Effector CD8-positive, alpha-beta T cell (primary cell): ENCODE data around the gene SUSD6.

Experiments
- DNase-seq: peaks from one replicate; lab custom pipeline; 2025; lab: John Stamatoyannopoulos, UW

Gene SUSD6

DNA sequence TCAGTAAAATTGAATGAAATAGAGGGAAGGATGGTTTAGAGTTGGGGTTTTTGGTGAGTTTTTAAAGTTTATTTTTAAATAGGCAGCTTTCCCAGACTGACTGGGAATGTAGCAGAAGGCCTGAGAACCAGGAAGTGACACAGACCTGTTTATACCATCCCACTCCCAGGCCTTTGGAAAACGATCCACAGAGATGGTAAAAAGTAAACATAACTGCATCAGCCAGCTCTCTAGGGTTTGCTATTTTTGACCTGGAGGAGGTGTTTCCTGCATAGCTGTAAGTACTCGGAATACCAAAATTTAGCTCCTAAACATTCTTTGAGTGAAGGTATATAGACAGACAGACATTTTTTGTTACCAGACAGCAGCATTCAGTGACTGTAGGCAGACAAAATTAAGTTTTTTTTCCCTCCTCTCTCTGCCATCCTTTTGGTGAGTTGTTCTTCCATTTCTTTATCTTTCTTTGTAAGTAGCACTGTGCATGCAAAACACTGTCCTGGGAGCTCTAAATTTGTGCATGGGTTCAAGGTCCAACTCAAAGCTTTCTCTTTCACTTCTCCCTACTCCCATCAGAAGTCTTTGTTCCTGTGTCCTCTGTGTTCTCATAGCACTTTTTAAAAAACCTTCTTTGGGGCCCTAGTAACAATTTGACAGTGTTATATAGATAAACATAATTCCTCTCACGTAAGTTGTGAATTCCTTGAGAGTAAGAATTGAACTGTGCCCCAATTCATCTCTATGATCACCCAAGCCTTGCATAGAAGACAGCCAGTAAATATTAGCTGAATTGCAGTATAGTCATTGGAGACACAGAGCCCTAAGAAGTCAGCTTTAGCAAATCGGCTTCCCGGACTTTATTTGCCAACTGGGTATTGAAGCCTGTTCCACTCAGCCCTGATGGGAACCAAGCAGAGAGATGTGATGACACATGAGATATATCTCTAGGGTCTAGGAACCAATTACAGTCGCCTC is 37.4 kb downstream of the SUSD6 start:
- no peak for DNase-seq

DNA sequence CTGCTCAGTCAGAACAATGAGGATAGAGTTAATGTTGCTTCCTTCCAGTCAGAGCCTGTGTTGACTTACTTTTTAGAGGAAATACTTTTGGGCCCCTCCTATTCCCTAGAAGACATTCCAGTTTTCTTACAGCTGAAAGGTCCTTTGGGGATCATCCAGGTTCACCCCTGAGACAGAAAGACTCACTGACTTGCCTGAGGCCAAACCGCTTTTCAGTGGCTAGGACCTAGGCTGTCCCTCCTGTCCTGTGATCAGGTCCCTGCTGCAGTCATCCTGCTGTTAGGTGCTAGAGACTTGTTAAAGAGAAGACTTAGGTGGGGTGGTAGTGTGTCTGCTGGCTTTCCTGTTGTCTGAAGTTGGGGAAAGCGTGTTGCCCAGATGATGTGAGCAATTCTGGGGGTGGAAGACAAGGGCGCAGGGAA is 39.6 kb downstream of the SUSD6 start:
- DNase-seq, result no peak

DNA sequence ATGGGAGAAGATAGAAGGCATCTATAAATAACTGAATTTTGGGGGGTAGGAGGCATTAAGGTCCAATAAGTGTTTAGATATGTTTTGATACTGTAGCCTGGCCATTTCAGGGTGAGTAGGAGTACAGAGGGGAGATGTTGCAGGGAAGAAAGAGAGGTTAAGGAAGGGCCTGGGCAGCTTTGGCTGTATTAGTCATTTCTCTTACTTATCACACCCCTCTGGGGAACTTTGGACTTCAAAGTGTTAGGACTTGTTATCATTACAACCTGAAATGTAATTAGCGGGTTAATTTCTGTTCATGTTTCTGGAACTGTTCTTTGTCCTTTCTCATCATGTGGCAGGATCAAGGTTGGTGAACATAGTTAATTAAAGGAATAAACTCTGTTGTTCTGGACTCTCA is 40.3 kb downstream of the SUSD6 start:
- no peak for DNase-seq

DNA sequence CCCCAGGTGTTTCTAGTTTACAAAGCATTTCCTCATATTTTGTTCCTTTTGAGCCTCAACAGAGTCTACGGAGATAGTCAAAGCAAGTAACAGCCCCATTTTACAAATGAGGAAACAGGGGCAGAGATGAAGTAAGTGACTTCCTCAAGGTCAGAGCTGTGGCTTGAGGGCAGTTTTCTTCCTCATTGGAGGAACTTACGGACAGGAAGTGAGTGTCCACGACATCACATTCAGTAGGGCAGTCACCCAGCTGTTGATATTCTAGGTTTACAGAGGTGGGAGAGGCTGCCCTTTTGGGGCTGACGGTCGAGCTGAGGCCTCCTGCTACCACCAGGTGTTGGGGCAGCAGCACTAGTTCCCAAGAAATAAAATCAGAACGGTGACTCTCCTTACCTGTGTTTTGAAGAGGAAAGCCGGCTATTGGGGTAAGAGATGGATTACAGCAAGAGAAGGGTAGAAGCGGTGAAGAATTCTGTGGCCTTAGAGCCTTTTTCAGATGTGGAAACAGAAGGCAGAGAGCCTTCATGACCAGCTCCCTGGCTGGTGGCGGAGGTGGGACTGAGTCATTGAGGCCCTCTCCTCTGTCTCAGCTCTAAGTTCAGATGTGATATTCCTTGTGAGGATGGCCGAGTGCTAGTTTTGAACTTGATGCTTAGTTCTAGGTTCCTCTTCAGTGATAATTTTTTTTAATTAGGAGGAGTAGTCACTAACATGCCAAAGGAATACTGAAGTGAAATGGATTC is 41.7 kb downstream of the SUSD6 start:
- DNase-seq, result no peak

DNA sequence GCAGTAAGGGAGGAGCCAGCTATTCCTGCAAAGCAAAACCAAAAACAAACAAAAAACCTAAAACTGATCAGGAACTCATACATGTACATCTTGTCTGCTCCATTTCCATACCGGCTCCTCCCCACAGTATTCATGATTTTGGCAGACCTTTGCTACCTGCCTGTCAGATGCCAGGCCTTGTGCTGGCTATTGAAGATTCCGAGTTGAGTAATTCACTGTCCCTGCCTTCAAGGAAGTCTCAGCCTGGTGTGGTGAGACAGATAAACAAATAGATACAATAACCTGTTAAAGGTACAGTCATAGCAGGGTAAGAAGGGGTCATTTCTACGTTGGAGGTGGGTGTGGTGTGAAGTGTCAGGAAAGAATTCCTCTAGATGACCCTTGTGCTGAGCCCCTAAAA is 42.7 kb downstream of the SUSD6 start:
- no peak for DNase-seq

DNA sequence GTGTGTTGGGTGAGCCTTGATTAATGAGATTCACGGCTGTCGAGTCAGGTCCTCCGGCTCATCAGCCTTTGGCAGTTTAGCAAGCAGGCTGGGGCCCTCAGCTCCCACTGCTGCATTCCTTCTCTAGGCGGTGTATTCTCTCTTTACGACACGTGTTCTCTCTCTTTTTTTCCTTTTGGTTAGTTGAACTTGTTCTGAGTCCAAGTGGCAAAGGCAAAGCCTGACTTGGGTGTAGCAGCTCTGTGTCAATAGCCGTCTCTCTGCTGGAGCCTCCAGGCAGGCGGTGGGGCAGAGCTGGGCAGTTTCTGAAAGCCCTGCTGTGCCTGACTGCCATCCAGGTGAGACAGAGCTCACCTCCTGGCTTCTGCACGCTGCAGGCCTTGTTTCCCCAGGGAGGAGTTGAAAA is 46.6 kb downstream of the SUSD6 start:
- no peak for DNase-seq

DNA sequence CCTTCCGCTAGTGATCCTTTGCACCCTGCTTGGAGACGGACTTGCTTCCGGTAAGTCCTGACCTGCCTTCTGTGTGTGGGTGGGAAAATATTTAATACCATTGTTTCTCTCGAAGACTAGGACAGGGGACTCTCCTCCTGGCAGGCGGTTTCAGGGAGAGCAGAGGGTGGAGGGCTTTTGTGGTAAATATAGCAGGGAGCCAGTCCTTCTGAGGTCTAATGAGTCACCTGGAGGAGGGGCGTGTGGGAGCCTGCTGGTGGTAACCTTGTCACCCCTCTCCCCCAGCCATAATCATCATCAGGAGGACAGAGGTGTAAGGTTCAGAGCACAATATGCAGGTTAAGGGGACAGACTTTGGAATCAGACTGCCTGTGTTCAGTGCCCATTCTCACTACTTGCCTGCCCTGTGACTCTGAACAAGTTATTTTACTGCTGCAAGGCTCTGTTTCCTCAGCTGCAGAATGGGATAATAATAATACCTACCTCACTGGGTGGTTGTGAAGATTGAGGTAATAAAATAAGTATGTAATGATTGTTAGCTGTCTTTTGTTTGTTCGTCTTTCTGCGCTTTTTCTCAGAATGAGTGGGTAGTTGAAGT is 47.4 kb downstream of the SUSD6 start:
- no peak for DNase-seq

DNA sequence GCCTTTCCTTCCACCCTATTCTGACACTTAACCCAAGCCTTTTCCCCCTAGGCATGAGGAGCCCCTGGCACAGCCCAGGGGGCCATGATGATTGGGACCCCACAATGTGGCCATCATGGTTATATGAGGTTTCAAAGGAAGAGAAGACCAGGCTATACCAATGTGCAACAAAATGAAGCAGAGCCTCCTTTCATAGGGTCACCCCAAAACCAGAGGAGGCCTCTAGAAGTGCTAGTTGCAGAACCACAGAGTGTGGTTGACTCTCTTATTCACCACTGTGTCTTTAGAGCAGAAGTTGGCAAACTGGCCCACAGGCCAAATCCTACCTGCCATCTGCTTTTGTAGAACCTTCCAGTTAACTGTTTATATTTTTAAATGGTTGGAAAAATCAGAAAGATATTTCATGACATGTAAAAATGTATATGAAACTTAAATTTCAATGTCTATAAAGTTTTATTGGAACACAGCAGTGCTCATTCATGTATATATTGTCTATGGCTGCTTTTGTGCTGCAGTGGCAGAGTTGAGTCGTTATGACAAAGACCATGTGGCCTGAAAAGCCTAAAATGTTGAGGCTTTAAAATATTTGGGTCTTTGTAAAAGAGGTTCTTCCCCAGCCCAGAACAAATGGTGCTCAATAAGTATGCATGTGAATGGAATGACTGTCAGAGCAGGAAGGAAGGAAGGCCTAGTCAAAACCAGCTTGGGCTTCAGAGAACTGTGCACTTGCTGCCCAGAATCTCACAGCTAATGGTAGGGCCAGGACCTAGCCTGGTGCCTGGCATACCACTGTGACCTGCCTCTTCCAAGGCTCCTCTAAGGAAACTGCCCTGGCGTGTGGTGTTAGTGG is 49.2 kb downstream of the SUSD6 start:
- no peak for DNase-seq

DNA sequence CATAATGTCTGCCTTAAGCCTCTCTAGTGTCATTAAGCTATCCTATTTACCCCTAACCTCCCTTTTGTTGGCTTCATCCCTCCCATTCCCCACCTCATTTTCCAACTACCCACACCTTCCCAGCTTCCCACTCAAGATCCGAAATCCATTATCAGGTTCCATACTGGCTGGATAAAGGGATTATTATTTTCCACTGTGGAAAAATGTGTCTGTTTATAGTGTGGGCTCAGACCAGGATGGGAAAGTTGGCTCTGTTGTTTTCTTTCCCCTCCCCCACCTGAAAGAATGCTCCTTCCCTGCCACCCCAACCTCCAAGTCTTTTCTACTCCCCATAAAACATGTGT is 49.8 kb downstream of the SUSD6 start:
- no peak for DNase-seq

DNA sequence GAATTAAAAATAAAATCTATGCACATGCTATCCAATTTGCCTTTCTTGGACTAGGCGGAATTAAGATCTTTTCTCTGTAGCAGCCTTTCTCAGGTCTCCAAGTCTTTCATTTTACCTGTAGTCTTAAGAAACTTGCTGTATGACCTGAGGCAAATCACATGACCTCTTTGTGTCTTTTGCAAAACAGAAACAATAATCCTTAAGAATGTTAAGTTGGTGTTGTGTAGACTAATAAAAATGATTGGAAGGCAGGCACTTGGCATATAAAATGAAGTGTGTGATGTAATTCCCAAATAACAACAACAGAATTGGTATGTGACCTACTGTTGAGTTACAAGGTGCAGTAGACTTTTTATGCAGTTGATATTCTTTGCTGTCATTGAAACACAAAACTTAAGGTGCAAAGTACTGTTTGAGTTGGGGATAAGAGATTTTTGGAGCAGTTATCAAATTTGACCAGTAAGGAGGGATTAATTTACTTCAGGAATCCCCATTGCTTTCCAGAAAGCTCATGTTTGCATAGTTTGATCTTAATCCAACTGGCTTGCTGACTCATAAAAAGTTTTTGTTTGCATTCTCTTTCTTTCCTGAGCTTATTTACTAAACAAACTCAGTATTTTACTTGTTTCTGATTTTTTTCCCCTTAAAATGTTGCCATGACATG is 51.4 kb downstream of the SUSD6 start:
- no peak for DNase-seq

DNA sequence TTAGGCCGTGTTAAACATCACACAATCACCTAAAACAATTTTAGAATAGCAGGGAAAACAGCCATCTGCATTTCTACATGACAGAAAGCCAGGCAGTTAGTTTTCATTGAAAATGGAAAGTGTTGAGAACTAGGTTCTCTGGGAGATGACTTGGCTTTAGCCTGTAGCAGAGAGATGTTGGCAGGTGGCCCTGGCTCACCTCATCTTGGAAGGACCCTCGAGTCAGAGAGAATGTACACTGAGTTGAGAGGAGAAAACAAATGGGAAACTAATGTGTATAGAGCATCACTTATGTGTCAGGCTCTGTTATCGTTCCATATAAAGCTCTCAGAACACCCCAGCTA is 51.9 kb downstream of the SUSD6 start:
- DNase-seq, result no peak

DNA sequence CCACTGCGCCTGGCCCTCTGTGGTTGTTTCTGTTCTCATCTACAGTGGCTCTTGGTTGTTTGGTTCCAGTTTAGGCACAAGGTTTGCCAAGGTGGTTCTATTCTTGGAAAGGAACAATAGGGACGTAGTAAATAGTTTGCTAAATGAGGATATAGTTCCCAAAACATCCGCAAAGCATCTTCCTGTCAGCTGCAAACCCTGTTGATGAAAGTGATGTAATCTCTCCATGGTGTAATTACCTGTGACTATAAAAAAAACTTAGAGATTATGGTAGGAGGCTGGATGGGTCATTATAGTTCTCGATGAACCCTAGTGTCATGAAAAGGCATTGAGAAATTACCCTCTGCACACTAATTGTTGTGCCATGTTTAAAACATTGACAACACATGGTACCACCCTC is 52.9 kb downstream of the SUSD6 start:
- DNase-seq, result no peak

DNA sequence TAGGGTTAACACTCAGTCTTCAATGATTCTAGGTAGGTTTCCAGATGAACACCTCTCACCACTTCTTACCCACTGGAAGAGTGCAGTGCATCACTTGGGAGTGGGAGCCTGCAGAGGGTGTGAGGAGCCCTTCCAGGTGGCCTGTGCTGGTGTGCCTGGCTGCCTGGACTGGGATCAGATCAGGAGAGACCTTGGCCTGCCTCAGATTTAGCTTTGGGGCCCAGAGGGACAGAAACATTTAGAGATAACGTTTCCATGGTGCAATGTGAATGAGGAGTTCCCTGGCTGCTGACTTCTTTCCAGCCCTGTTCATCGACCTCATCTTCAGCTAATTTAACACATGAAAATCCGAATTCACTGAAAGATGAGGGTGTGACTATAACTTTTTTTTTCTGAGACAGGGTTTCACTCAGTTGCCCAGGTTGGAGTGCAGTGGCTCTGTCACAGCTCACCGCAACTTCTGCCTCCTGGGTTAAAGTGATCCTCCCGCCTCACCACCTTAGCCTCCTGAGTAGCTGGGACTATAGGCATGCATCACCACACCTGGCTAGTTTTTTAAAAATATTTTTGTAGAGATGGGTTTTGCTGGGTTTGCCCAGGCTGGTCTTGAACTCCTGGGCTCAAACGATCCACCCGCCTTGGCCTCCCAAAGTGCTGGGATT is 53.6 kb downstream of the SUSD6 start:
- DNase-seq, result no peak

DNA sequence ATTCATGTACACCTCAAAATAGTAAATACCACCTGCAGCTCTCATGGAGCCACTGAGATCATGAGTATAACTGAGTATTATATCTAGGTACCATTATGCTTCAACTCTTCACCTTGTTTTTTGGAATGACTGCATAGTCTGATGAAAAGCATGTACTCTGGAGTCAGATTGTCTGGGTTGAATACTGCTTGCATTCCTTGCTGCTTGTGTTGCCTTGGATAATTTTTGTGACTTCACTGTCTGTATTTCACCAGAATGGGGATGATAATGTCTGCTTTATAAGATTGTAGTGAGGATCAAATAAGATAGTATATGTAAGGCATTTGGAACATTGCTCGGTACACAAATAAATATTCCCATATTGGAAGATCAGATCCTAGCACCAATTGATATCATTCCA is 54.2 kb downstream of the SUSD6 start:
- DNase-seq, result no peak

DNA sequence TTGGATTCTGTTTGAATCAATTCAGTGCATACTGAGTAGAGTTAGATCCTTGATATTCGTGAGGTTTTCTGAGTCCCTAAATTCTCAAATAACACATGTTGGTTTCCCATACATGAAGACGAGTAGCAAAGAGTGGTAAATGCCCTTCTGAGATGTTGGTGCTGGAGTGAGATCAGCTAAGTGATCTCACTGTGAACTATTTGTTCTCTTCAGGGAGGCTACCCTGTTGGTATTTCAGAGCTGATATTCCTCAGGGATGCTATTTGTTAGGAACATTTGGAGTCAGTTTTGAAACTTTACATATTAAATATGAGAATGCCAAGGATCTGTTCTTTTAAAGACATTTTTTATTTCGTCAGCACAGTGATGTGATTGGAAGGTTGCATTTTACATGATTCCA is 54.7 kb downstream of the SUSD6 start:
- DNase-seq, result no peak

DNA sequence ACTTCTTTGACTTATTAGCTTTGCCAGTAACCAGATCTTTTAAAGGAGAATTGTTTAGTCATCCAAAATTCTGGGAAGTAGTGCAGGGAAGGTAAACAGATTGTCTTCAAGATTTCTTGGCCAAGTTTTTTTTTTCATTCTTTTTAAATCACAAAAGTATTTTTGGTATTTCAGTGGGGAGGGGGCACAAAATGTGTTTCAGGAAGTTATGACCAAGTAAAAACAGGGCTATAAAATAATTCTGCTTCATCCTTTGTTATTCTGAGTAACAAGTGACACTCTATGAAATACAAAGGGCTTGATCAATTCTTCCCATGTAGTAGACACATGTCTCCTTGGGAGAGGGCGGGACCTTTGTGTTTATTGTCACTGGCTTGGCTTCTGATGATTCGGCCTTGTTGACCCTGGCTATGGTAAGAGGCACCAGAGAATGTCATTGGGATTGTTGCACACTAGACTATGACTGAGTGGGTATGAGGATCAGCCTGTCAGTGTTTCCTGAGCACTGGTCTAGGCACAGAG is 55.4 kb downstream of the SUSD6 start:
- DNase-seq, result no peak

DNA sequence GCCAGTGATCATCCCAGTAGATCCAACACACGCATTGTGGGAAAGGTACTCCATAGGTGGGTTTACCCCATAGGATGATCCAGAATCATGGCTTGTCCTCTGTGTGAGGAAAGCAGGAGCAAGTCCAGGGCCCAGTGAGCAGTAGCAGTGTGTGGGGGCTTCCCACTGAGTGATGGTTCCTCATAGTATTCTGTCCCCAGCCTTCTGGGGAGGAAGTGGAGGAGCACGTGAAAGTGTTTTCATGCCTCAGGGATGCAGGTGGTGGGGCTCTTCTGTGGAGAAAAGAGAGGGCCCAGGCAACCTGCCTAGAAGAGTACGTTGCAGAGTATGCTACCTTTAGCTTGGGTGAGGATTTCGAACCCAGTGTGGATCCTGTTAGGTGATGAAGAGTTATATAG is 56.5 kb downstream of the SUSD6 start:
- DNase-seq, result no peak

DNA sequence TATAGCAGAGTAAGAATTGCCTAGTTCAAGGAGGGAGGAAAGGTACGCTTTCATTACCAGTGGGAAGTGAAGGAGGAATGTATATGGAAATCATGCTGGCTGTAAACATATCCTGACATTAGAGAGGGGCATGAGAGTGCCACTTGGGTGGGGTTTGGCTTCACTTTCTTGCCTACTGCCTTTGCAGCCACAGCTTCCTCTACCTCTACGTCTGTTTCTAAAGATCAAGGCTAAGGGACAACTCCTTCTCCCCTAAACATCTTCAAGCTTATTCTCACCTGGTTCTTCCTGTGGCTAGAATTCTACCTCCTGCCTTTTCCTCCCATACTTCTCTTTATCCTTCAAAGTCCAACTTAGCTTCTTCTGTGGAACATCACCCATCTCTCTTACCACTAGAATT is 58.0 kb downstream of the SUSD6 start:
- no peak for DNase-seq

DNA sequence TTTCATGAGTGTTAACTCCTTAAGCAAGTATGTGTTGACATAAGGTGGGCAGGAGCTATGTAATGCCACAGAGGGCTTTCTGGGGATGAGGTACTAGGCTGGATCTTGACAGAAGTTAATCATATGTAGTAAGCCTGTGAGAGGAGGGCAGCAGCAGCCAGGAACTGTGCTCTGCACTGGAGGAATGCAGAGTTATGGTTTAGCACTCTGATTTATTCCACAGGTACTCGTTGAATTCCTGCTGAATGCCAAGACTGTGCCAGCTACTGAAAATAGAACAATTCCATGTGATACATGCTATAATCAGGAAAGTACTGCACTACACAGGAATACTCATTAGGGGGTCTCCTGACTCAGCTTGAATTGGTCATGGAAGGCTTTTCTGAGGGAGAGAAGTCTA is 58.7 kb downstream of the SUSD6 start:
- no peak for DNase-seq

DNA sequence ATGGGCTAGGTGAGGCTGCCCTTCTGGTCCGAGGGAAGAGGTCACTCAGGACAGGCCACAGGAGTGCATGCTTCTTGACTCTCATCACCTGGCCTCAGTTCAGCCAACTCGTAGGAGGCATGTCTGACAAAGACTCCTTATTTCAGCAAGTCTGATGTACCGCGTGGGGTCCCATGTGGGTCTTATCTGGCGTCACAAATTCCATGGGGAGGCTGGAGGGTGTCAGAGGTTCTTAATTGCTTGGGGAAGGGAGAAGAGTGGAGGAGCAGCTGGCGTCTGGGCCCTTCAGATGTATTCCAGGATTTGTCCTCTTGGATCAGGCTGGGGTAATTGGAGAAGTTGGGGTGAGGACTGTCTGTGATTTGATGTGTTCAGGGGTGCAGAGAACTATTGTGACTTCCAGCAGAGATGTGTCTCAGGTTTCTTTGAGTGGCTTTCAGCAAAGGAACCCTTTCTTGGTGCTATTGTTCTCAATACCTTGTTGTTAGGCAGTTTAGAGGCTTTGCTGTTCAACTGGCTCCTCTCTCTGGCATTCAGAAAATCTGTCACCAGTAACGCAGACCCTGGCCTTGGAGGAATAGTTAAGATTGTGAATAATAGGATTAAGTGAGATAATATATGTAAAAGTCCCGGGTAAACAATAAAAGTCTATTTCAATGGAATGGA is 60.1 kb downstream of the SUSD6 start:
- DNase-seq, result no peak
